Measurements from ENCODE around the gene FARP1. TPM values are rescaled to one million over a fixed set of nuclear protein-coding genes. Genes with fewer than 3 reads are reported as not detected.
A peak's percentile ranks its signal among the peaks of the same experiment; 100 is the strongest.

Gene FARP1
- total RNA-seq, 4 donors from 2014 or later = 11.0 to 27.2 (median 13.6) TPM

GRCh38 chr13:98439126-98439828 is 296.4 kb downstream of the FARP1 start:
- 90% methylated on average over 28 of the region's 32 CpGs for WGBS

GRCh38 chr13:98439896-98440295 is 297.0 kb downstream of the FARP1 start:
- Histone ChIP-seq H3K36me3 (peaks cover 43% of the 10 kb centered on the region), H3K4me1 (peaks cover 7% of the 10 kb centered on the region), H3K27ac (no peak overlapping the region), H3K9me3 (no peaks in the 10 kb centered on the region), H3K4me3 (no peak overlapping the region), H3K27me3 (no peaks in the 10 kb centered on the region)
- TF ChIP-seq EP300 (IDR thresholded peaks at IDR 0.05) (no peak), POLR2AphosphoS5 (IDR thresholded peaks at IDR 0.05) (no peak), CTCF (IDR thresholded peaks at IDR 0.05) (no peak), POLR2A (IDR thresholded peaks at IDR 0.05) (no peak)
- DNase-seq (ENCODE audit: low spot score in 2 of 2) = peak in 1 of 2 donors; percentile 52
- WGBS = 89% methylated on average over 3 of the region's 16 CpGs

More at GRCh38 chr13:98439126-98439828, 296.4 kb downstream of the FARP1 start:
- TF ChIP-seq CTCF (IDR thresholded peaks at IDR 0.05) (no peak), POLR2AphosphoS5 (IDR thresholded peaks at IDR 0.05) (no peak), EP300 (IDR thresholded peaks at IDR 0.05) (no peak), POLR2A (IDR thresholded peaks at IDR 0.05) (no peak)
- Histone ChIP-seq H3K27me3 (no peaks in the 10 kb centered on the region), H3K9me3 (no peaks in the 10 kb centered on the region), H3K36me3 (peaks cover 43% of the 10 kb centered on the region), H3K27ac (no peak overlapping the region), H3K4me1 (peaks cover 7% of the 10 kb centered on the region), H3K4me3 (no peak overlapping the region)
- DNase-seq (ENCODE audit: low spot score in 2 of 2) = peak in 1 of 2 donors; percentile 60

- Histone ChIP-seq H3K27me3 (no peaks in the 10 kb centered on the region), H3K27ac (no peak overlapping the region), H3K4me1 (peaks cover 11% of the 10 kb centered on the region), H3K4me3 (no peak overlapping the region), H3K9me3 (no peaks in the 10 kb centered on the region), H3K36me3 (peaks cover 43% of the 10 kb centered on the region)
- DNase-seq (ENCODE audit: low spot score in 2 of 2) = no peak
- TF ChIP-seq POLR2AphosphoS5 (IDR thresholded peaks at IDR 0.05) (no peak), POLR2A (IDR thresholded peaks at IDR 0.05) (no peak)
- 85% methylated on average over 13 of the region's 25 CpGs for WGBS
Observed at GRCh38 chr13:98440390-98441055, 297.6 kb downstream of the FARP1 start.

- Histone ChIP-seq H3K9me3 (no peaks in the 10 kb centered on the region), H3K4me1 (peaks cover 14% of the 10 kb centered on the region), H3K27ac (no peak overlapping the region), H3K4me3 (no peak overlapping the region), H3K36me3 (peaks cover 42% of the 10 kb centered on the region), H3K27me3 (no peaks in the 10 kb centered on the region)
- DNase-seq (ENCODE audit: low spot score in 2 of 2) = no peak
- 82% methylated on average over 21 of the region's 21 CpGs for WGBS
- no peak for TF ChIP-seq CTCF (IDR thresholded peaks at IDR 0.05)
Observed at GRCh38 chr13:98441056-98441676, 298.3 kb downstream of the FARP1 start.

- Histone ChIP-seq H3K27ac (peak overlapping the region; percentile 22), H3K4me3 (no peak overlapping the region), H3K27me3 (no peaks in the 10 kb centered on the region), H3K9me3 (no peaks in the 10 kb centered on the region), H3K4me1 (peaks cover 14% of the 10 kb centered on the region), H3K36me3 (peaks cover 52% of the 10 kb centered on the region)
- no peak for DNase-seq (ENCODE audit: low spot score in 2 of 2)
- TF ChIP-seq EP300 (IDR thresholded peaks at IDR 0.05) = no peak
- TF ChIP-seq CTCF (IDR thresholded peaks at IDR 0.05) = no peak
- no peak for TF ChIP-seq POLR2AphosphoS5 (IDR thresholded peaks at IDR 0.05)
- TF ChIP-seq POLR2A (IDR thresholded peaks at IDR 0.05) = no peak
- WGBS = 82% methylated on average over 24 of the region's 27 CpGs
Observed at GRCh38 chr13:98442391-98443230, 299.7 kb downstream of the FARP1 start.

Measured in suprapubic skin (tissue), 4 donors.